GM19193 (cell line): Measurements from ENCODE around the gene MVD.

Experiments used
- POLR2A ChIP-seq: IDR thresholded peaks from 4 replicates; pipeline ENCODE4 v1.6.1; 2011; ENCODE audit not compliant: insufficient read depth, insufficient read length; ENCODE audit errors: extremely low read depth

MVD gene

GRCh38 chr16:88649195-88649923 is 13.5 kb downstream of the MVD start:
- TF ChIP-seq POLR2A, result no peak

GRCh38 chr16:88647178-88648070 is 15.5 kb downstream of the MVD start:
- TF ChIP-seq POLR2A, result no peak

- TF ChIP-seq POLR2A, result no peak
Measured at GRCh38 chr16:88646345-88647034, 16.4 kb downstream of the MVD start.

- TF ChIP-seq POLR2A, result no peak
Measured at GRCh38 chr16:88645941-88646340, 16.9 kb downstream of the MVD start.

GRCh38 chr16:88645455-88645854 is 17.4 kb downstream of the MVD start:
- no peak for TF ChIP-seq POLR2A

GRCh38 chr16:88643644-88643932 is 19.3 kb downstream of the MVD start:
- no peak for TF ChIP-seq POLR2A

GRCh38 chr16:88642881-88643643 is 19.8 kb downstream of the MVD start:
- TF ChIP-seq POLR2A, result no peak

GRCh38 chr16:88640498-88641247 is 22.2 kb downstream of the MVD start:
- TF ChIP-seq POLR2A, result no peak

GRCh38 chr16:88640039-88640495 is 22.8 kb downstream of the MVD start:
- TF ChIP-seq POLR2A, result no peak

- no peak for TF ChIP-seq POLR2A
Measured at GRCh38 chr16:88639231-88640038, 23.5 kb downstream of the MVD start.

- TF ChIP-seq POLR2A, result no peak
Measured at GRCh38 chr16:88638323-88639230, 24.3 kb downstream of the MVD start, which contains the start of gene IL17C. TSS of gene IL17C (plus strand) at chr16:88638572. CDS start at chr16:88638642, 70 bp downstream.
